Kidney capillary endothelial cell (primary cell): Measurements from ENCODE around the gene ENAH.
"Not testable (repeated sequence)": the region's sequence is repeated elsewhere in the genome, so short reads cannot be mapped to it uniquely, and the experiment has no call there.

Experiments used
- DNase-seq: peaks from one replicate; pipeline ENCODE4 v3.0.0-alpha.2; 2018; ENCODE audit warnings: low spot score

Gene ENAH

DNA sequence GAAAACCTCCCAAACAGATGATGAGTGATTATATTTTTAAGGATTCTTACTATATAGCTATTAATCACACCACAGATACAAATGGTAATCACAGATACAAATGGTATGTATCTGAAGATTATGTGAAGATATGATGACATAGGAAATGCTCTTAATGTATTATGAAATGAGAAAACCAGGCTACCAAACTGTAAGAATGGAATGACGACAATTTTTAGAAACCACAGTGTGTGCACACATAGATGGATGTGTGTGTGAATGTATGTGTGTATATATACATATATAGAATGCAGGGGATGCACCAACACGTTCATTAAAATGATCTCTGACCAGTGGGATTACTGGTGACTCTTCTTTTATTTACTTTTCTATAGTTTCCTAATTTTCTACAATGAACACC is 21.5 kb upstream of the ENAH start:
- DNase-seq: no peak

DNA sequence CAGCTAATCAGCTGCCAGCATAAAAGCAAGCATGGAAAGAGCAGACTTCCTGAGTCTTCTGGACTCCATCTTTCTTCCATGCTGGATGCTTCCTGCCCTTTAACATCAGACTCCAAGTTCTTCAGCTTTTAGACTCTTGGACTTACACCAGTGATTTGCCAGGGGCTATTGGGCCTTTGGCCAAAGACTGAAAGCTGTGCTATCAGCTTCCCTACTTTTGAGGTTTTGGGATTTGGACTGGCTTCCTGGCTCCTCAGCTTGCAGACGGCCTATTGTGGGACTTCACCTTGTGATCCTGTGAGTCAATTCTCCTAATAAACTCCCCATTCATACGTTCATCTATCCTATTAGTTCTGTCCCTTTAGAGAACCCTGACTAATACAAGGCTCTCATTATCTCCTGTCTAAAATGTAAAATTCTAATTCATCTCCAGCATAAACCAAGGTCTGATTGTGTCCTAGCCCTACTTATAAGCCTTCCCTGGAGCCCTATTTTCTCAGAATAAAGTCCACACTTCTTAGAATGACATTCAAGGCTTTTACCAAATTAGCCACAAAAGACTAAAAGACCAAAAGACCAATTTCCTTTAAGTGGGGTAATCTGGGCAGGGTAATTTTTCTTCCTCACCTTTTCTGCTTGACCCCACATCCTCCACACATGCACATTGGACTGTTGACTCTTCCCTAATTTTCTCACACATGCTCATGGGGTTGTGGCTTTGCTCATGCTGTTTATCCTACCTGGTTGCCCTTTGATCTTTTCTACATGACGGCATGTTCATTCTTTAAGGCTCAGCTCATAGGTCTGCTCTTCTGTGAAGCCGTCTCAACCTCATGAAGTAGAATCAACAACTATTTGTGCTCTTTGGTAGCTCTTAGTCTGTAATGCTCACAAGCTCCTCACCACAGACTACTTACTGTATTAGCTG is 18.1 kb upstream of the ENAH start:
- no peak for DNase-seq

DNA sequence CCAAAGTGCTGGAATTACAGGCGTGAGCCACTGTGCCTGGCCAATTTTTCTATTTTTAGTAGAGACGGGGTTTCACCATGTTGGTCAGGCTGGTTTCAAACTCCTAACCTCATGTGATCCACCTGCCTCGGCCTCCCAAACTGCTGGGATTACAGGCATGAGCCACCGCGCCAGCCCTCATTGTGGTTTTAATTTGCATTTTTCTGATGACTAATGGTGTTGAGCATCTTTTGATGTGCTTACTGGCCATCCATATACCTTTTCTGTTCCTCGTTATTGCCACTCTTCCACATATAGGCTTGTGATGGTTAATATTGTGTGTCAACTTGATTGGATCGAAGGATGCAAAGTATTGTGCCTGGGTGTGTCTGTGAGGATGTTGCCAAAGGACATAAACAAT is 17.4 kb upstream of the ENAH start:
- DNase-seq: no peak

DNA sequence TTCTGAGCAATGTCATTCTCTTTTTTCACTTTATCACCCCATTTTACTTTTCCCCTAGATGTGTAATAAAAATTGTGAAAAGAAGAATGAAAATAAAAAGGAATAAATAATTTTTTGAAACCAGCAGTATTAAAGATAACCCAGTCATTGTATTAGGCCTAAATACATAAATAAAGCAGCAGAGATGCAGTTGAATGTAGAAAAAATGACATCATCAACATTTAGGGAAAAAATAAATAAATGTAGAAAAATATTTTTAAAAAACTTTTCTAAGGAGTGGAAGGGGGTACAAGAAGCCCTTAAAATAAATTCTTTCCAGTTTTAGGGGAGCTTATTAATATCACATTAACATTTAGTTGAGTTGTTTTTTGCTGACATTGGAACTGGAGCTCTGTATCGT is 15.3 kb upstream of the ENAH start:
- no peak for DNase-seq

DNA sequence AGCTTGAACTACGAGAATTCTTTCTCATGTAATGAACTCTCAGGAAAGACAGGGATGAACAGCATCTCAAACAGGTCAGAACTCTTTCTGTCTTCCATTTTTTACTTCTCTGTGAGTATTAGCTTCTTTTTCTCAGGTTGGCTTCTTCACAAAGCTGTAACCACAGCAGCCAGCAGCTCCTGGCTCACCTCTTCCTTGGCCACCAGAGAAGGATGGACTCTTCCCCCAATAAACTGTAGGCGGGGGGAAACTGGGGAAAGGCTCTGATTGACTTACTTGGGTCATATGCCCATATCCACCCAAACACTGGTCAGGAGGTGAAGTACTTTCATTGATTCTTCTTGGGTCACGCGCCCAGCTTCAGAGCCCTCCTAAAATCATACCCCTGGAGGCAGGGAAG is 14.4 kb upstream of the ENAH start:
- DNase-seq: no peak

DNA sequence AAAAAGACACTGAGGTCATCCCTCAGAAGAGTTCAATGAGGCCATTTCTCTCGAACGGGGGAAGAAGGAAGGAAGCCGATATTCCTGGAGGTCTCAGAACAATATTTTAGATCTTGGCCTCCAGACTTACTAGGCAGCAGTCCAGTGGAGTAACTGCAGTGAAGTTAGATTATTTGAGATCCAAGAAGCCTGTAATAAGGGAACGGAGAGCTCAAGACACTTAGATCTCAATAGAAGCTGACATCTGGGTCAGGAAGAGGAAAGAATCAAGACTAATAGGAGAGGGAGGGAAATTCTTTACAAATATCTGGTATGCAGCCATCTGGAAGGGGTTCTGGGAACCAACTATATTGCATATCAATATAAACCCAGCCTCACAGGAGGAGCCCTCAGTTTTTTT is 13.6 kb upstream of the ENAH start:
- no peak for DNase-seq

DNA sequence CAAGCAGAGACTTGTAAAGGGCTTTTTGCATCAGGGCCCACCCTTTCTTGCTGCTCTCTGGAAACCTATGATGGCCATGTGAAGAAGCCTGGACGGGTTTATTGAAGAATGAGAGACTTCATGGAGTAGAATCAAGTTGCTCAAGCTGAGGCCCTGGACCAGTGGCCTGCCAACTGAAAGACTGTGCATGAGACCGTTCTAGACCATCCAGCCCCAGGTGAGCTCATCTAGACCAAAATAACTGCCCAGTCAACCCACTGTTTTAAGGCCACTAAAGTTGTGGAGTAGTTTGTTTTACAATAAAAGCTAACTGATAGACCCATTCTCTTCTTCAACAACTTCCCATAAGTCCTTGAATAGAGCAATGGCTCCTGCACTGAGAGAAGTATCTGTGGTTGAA is 11.8 kb upstream of the ENAH start:
- DNase-seq: no peak

DNA sequence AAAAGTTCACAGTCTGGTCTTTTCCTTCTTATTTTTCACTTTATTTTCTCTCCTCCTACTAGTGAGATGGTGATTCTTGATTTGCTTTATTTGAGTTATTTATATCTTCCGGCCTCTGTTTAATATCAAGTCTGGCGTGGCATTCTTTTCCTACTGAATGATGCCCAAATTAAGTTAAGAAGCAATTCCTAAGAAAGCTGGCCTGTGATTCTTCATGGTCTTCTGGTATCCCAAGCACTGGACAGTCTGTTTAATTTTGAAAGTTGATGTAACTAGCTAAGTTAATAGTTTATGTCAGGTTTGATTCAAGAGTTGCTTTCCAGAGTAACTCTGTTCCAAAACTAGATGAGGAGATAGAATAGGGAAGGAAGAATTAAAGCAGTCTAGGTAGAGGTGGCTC is 9.2 kb upstream of the ENAH start:
- no peak for DNase-seq

DNA sequence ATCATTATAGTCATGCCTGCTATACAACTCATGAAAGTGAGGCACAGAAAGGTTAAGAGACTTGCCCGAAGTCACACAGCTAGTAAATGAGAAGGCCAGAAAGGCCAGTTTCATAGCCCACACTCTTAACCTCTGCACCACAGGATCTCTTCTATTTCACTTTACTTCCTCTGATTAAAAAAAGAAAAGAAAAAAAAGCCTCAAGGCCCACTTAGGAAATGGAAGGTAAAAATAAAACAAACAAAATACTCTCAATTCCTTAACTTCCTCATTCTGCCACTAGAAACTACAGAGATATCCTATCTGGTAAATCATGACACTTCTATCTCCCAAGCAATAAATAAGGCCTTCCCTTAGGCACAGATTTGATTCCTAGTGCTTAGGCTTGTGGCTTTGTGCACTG is 7.6 kb upstream of the ENAH start:
- DNase-seq: no peak

DNA sequence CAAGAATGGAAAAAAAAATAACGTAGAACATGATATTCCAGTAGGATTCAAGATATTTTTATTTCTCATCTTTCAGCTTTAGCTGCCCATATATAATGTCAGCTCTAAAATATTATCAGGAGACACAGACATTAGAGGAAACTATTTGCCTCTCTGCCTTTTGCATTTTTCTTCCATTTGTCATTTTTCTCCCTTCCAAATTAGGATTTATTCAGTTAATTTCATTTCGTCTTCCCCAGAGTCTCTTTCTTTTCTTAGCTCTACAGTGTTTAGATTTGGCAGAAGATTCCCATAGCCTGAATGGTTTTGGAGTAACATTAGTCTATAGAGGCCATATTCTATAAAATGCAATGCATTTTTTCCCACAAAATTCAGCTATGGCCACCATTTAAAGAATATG is 5.1 kb upstream of the ENAH start:
- no peak for DNase-seq

DNA sequence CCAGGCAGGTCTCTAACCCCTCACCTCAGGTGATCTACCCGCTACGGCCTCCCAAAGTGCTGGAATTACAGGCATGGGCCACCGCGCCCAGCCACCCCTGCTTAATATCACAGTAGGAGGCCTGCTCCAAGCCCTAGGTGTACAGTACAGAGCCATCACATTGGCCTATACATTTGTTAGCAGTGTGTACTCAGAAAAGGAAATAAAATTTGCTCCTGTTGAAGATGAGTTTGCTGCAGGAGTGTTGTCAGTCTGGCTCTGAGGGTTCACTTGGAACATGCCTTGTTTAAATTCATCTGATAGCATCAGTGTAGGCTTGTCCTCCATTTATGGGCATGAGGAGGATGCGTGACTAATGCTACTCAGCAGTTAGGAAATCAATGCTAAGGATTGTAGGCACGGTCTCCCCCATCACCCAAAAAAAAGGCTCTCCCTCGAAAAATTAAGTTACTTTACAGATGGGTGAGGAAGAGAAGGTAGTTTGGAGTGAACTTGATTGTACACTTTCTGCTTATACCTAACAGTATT is 4.6 kb upstream of the ENAH start:
- DNase-seq: no peak

DNA sequence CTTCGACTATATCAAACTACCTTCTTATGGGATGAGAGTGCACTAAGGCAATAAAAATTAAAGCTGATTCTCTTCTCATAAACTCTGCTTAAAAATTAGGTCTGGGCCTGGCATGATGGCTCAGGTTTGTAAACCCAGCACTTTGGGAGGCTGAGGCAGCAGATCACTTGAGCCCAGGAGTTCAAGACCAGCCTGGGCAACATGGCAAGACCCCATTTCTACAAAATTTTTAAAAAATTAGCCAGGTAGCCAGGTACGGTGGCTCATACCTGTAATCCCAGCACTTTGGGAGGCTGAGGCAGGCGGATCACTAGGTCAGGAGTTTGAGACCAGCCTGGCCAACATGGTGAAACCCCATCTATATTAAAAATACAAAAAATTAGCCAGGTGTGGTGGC is 3.3 kb upstream of the ENAH start:
- not testable (repeated sequence) for DNase-seq

DNA sequence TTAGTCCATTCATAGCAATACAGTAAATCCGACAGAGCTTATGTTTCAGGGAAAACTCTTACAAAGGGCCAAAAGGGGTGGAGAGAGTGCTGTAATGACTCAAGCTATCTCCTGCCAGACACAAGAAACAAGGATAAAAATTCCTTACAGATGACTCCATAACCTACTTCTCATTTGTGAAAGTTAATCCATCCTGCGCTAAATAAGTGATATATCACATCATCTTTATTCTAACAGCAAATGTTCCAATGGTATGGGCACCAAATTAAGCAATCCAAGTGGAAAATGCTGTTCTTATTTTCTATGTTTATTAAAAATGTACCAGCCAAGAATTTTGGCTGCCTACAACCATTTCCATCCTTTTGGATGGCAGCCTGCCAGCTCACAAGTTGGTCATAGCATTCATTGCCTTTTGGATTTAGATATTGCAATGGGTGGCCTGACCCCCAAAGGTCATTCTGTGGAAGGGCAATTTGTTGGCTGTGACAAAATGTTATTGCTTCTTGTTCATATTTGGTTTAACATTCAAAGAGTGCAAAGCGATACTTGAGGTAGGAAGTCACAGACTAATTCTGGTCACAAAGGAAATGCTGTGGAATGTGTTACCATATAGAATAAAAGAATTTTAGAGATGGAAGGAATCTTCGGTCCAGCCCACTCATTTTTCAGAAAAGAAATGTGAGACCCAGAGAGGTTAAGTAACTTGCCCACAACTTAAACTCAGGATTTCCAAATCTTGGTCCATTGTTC is 2.8 kb upstream of the ENAH start:
- peak; percentile 92 for DNase-seq

DNA sequence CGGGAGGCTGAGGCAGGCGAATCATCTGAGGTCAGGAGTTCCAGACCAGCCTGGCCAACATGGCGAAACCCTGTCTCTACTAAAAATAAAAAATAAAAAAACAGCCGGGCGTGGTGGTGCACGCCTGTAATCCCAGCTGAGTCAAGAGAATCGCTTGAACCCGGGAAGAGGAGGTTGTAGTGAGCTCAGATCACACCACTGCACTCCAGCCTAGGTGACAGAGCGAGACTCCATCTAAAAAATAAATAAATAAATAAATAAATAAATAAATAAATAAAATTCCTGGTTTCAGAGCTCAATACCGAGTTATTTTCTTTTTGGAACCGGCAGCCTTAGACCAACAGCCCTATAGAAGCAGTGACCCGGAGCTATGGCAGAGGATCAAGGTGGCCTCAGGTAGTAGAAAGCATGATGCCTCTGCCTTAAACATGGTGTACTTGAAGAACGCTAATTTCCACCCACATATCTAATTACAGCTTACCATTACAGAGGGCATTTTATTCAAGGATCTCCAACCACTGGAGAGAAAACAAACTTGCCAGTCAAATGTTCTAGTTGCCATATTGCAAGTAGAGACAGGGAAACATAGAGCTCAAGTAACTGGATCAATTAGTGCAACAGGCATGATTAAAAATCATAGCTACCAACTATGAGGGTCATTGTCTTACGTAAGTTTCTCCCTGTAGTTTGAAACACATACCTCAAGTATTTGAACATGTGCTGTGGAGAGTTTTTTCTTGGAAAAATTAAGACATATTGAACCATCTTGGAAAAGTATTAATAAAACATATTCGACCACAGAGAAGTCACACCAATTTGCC is 2.0 kb upstream of the ENAH start:
- no peak for DNase-seq

DNA sequence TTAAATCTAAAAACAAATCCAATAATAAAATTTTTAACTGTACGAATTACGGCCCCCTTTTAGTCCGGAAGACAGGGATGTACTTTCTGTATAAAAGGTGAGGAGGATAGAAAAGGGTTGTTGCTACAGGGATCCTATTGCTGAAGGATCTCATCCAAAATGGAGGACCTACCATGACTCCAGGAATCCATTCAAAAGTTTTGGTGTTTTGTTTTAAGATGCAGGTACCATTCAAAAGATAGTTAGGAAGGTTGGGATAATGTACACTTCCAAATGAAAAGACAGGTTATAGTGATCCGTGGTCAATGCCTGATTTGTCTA is 1.3 kb upstream of the ENAH start:
- no peak for DNase-seq

DNA sequence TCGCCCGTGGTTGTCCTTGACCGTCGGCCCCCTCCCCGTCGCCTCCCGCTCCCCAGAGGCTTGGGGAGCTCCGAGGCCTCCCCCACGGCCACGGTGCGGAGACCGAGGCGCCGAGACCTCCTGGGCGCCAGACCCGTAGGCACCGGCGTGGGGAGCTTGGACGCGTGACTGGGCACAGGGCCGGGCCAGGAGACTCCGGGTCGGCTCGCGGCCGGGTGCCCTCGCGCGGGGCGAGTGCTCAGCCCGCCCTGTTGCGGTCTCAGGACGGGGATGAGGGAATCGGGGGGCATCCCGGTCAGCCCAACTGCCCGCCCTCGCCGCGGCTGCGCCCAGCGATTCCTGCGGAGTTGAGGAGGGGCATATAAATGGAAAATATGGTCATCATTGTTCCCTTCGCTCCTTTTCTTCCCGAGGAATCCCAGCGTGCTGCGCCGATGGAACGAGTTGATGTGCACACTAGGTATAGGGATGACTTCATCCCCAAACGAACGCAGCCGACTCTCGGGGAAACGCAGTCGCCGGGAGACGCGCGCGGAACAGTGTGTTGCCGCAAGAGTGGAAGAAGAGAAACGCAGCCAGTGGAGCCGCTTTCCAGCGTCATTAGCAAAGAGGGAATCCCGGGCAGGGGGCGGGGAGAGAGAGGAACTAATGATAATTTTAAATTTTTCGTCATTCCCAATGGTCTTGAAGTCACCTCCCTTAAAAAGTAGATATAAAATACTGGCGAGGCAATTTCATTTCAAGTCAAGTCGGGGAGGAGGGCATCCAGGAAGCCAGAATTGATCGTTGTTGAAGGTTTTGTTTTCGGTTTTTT is 747 bp upstream of the ENAH start:
- no peak for DNase-seq

DNA sequence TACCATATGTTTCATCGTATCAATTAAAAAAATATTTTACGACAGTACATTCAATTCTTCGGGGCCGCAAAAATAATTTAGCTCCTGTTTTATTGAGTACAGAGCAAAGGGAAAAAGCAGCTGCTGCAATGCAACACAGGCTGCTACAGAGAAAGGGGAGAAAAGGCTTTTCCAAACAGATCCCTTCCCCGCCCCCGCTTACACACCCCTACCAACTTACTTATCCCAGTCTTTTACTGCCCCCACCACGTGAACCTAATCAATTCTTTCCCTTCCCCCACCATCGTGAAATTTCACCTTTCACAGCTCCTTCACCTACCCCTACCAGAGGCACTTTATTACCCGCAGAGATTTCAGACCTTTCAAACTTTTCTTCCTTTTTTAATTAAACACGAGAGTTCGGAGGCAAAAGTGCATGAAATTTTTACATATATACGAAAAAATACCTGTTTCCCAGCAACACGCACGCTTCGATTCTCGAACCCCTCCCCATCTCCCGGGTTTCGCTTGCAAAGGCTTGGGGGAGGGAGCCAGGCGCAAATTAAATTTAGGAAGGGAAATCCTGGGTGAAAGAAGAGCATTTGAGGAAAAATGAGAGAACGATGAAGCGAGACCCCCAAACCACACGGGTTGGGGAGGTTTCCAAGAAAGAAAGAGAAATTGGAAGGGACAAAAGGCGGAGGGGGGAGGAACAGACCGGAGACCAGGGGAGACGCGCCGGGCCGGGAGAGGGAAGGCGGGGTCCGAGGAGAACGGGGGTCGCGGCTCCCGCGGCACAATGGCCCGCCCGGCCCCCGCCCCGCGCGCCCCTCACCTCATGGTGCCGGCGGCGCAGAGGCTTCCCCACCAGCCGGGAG is 823 bp downstream of the ENAH start:
- DNase-seq: no peak

DNA sequence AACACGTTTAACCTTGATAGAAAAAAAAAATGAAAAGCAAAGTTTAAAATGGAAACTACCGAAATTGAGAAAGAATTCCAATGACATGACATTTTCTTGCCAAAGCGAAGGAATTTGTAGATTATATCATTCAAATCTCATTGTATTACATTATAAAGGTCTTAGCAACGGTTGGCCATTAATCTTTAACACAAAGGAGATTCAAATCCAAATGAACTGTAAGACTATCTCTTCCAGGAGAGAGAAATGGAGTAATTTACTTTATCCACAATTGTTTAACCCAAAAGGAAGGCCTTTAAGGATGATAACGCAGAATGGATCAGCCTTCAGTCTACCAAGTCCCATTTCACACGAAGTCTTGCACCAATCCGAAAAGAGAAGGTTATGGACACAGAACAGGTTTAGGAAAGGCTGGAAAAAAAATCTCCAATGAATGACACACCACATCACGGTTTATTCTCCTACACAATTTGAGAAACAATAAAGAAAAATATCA is 1.5 kb downstream of the ENAH start:
- no peak for DNase-seq

DNA sequence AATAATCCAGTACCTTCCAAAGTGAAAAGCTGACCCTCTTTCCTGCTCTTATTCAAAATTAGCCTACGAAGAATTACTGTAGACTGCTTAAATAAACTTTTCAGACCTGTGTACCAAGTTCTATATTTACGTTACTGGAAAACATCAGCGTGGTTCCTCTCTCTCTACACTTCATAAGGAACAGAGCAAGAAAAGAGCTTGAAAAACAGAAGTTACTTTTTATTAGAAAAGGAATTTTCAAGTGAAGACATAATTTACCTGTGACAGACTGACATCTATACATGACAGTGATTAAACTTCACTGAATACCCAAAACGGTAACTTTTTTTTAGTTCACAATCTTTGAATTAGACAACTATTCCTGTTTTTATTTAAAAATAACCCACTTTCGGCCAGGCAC is 2.7 kb downstream of the ENAH start:
- no peak for DNase-seq

DNA sequence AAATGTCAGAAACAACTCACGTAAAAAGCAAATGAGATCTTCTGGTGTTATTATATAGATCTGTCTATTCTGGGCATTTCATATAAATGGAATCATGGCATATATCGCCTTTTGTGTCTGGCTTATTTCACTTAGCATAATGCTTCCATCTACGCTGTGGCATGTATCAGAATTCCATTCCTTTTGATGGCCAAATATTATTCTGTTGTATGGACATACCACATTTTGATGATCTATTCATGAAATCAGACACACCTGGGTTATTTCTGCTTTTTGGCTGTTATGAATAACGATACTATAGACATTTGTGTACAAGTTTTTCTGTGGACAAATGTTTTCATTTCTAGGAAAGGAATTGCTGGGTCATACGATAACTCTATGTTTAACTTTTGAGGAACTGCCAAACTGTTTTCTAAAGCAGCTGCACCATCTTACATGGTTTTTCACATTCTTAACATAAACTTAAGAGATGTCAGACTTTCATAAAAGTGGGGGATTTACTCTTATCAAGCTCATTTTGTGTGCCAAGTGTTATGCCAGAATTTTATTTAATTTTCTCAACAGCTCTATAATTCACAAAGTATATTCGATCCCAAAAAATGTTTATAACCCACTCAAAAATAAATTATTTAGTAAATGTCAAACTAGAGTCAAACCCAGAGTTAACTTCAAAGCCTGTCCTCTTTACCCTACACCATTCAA is 7.6 kb downstream of the ENAH start:
- no peak for DNase-seq
